ENCODE measurements around the gene MYH14. TPM values are rescaled to one million over a fixed set of nuclear protein-coding genes. Genes with fewer than 3 reads are reported as not detected.
A peak's percentile ranks its signal among the peaks of the same experiment; 100 is the strongest.

MYH14 gene
- total RNA-seq, 1 donor from 2014 or later, result not detected

DNA sequence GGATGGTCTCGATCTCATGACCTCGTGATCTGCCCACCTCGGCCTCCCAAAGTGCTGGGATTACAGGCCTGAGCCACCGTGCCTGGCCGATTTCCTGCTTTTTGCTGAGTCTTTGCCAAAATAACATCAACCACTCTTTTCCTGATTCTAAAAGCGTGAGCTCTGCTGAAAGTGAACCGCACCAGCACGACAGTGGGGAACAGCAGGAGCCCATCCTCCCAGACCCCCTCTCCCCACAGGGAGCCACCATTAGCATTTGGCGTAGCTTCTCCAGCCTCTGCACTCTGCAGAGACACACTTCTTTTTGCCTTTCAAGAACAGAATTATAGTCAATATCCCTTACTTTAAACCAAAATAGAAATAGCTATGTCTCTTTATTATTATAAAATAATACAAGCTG is 41.3 kb downstream of the MYH14 start:
- no peak overlapping the region for H3K27ac Mint-ChIP-seq (ENCODE audit: unreplicated experiment)
- TF ChIP-seq, protein P1, sequence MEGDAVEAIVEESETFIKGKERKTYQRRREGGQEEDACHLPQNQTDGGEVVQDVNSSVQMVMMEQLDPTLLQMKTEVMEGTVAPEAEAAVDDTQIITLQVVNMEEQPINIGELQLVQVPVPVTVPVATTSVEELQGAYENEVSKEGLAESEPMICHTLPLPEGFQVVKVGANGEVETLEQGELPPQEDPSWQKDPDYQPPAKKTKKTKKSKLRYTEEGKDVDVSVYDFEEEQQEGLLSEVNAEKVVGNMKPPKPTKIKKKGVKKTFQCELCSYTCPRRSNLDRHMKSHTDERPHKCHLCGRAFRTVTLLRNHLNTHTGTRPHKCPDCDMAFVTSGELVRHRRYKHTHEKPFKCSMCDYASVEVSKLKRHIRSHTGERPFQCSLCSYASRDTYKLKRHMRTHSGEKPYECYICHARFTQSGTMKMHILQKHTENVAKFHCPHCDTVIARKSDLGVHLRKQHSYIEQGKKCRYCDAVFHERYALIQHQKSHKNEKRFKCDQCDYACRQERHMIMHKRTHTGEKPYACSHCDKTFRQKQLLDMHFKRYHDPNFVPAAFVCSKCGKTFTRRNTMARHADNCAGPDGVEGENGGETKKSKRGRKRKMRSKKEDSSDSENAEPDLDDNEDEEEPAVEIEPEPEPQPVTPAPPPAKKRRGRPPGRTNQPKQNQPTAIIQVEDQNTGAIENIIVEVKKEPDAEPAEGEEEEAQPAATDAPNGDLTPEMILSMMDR (IDR thresholded peaks at IDR 0.05; ENCODE audit: unreplicated experiment), result no peak
- peaks cover 40% of the 10 kb centered on the region for H3K9me3 Mint-ChIP-seq (ENCODE audit: unreplicated experiment)
- H3K4me1 Mint-ChIP-seq (ENCODE audit: unreplicated experiment), result no peaks in the 10 kb centered on the region
- H3K27me3 Mint-ChIP-seq (ENCODE audit: unreplicated experiment), result peaks cover 11% of the 10 kb centered on the region
- no peak for DNase-seq (ENCODE audit: low spot score)
- peaks cover 27% of the 10 kb centered on the region for H3K36me3 Mint-ChIP-seq (ENCODE audit: low read depth, unreplicated experiment)
- no peak overlapping the region for H3K4me3 Mint-ChIP-seq (ENCODE audit: unreplicated experiment)

DNA sequence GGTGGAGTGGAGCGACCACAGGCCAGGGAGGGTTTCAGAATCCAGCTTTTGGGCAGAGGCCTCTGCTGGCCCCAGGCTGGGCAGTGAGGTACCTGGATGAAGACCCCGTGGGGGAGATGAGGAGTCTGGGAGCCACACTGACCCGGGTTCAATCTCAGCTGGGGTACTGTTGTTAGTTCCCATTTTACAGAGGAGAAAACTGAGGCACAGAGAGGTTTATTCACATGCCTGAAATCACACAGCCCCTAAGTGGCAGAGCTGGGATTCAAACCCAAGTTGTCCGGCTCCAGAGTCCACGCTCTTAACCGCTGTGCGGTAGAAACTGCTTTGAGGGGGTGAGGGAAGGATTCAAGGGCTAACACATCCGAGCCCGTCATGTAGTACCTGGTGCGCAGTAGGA is 45.0 kb downstream of the MYH14 start:
- TF ChIP-seq, protein P1 (IDR thresholded peaks at IDR 0.05; ENCODE audit: unreplicated experiment), result no peak
- Mint-ChIP-seq H3K27ac (ENCODE audit: unreplicated experiment) (peak overlapping the region; percentile 48), H3K4me3 (ENCODE audit: unreplicated experiment) (no peak overlapping the region), H3K9me3 (ENCODE audit: unreplicated experiment) (peaks cover 52% of the 10 kb centered on the region), H3K4me1 (ENCODE audit: unreplicated experiment) (no peaks in the 10 kb centered on the region), H3K27me3 (ENCODE audit: unreplicated experiment) (peaks cover 13% of the 10 kb centered on the region), H3K36me3 (ENCODE audit: low read depth, unreplicated experiment) (peaks cover 30% of the 10 kb centered on the region)
- DNase-seq (ENCODE audit: low spot score), result no peak

DNA sequence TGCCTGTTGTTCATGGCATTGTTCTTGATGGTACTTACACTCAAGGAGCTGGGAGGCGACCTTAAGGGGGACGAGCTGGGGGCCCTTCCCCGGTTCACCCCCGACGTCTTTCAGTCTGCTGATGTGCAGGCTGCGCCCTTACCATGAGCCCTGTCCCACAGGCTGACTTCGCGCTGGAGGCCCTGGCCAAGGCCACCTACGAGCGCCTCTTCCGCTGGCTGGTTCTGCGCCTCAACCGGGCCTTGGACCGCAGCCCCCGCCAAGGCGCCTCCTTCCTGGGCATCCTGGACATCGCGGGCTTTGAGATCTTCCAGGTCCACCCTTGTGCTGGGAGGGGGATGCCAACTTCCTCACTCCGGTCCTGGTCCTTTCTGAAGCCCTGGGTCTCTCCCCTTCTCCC is 45.4 kb downstream of the MYH14 start:
- H3K4me3 Mint-ChIP-seq (ENCODE audit: unreplicated experiment), result no peak overlapping the region
- TF ChIP-seq, protein P1 (IDR thresholded peaks at IDR 0.05; ENCODE audit: unreplicated experiment), result no peak
- peaks cover 13% of the 10 kb centered on the region for H3K27me3 Mint-ChIP-seq (ENCODE audit: unreplicated experiment)
- peaks cover 26% of the 10 kb centered on the region for H3K36me3 Mint-ChIP-seq (ENCODE audit: low read depth, unreplicated experiment)
- no peak for DNase-seq (ENCODE audit: low spot score)
- no peaks in the 10 kb centered on the region for H3K4me1 Mint-ChIP-seq (ENCODE audit: unreplicated experiment)
- peaks cover 51% of the 10 kb centered on the region for H3K9me3 Mint-ChIP-seq (ENCODE audit: unreplicated experiment)
- H3K27ac Mint-ChIP-seq (ENCODE audit: unreplicated experiment), result no peak overlapping the region

DNA sequence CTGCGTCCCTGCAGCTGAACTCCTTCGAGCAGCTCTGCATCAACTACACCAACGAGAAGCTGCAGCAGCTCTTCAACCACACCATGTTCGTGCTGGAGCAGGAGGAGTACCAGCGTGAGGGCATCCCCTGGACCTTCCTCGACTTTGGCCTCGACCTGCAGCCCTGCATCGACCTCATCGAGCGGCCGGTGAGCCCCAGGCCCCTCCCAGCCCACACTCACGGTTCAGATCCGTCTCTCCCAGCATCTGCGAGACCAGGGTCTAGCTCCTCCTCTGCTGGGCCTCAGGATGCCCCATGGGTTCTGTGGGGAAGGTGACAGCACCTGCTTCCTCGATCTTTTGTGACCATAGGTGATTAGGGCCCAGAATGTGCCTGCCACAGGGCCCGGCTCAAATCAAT is 46.2 kb downstream of the MYH14 start:
- Mint-ChIP-seq H3K36me3 (ENCODE audit: low read depth, unreplicated experiment) (peaks cover 26% of the 10 kb centered on the region), H3K27ac (ENCODE audit: unreplicated experiment) (no peak overlapping the region), H3K9me3 (ENCODE audit: unreplicated experiment) (peaks cover 55% of the 10 kb centered on the region), H3K4me1 (ENCODE audit: unreplicated experiment) (no peaks in the 10 kb centered on the region), H3K27me3 (ENCODE audit: unreplicated experiment) (peaks cover 13% of the 10 kb centered on the region), H3K4me3 (ENCODE audit: unreplicated experiment) (peak overlapping the region; percentile 56)
- TF ChIP-seq, protein P1 (IDR thresholded peaks at IDR 0.05; ENCODE audit: unreplicated experiment), result no peak
- no peak for DNase-seq (ENCODE audit: low spot score)

DNA sequence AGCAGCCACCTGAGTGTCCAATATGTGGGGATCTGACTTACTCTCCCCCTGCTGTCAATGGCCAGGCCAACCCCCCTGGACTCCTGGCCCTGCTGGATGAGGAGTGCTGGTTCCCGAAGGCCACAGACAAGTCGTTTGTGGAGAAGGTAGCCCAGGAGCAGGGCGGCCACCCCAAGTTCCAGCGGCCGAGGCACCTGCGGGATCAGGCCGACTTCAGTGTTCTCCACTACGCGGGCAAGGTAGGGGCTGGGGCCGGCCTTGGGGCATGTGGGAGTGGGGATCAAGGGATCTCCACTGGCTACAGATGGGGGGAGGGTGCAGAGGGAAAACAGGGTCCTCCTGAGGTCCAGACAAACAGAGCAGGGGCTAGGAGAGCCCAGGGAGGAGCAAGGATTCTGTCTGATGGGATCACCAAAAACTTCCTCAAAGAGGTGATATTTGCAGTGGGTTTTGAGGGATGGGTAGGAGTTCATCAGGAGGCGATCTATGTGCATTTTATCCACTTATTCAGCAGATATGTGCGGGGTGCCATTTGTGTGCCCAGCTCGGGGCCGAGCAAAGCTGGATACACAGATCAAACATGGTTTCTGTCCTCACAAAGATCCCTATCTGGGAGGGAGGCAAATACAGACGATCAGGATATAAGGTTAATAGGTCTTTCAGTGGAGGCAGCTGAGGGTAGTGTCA is 47.2 kb downstream of the MYH14 start:
- H3K27ac Mint-ChIP-seq (ENCODE audit: unreplicated experiment), result no peak overlapping the region
- TF ChIP-seq, protein P1 (IDR thresholded peaks at IDR 0.05; ENCODE audit: unreplicated experiment), result no peak

More for the DNA sequence above, 47.2 kb downstream of the MYH14 start:
- Mint-ChIP-seq H3K27me3 (ENCODE audit: unreplicated experiment) (peaks cover 11% of the 10 kb centered on the region), H3K9me3 (ENCODE audit: unreplicated experiment) (peaks cover 58% of the 10 kb centered on the region), H3K4me3 (ENCODE audit: unreplicated experiment) (peak overlapping the region; percentile 57), H3K4me1 (ENCODE audit: unreplicated experiment) (no peaks in the 10 kb centered on the region), H3K36me3 (ENCODE audit: low read depth, unreplicated experiment) (peaks cover 30% of the 10 kb centered on the region)
- DNase-seq (ENCODE audit: low spot score), result no peak

All from endothelial cell (in vitro differentiated cells).